ENCODE results near the gene DEFB125. TPM values are rescaled to one million over a fixed set of nuclear protein-coding genes. Genes with fewer than 3 reads are reported as not detected.

DEFB125 gene
- total RNA-seq, 1 experiment from 2014 or later, result not detected

GRCh38 chr20:62487-62886, 25.0 kb upstream of the DEFB125 start:
- intact Hi-C loops (cut with micrococcal nuclease), result no loop called here
- POLR2A ChIA-PET, result no interaction called here
- TF ChIP-seq CTCF (IDR thresholded peaks at IDR 0.05; ENCODE audit: unreplicated experiment), result no peak
- Mint-ChIP-seq H3K36me3 (ENCODE audit: insufficient read depth, unreplicated experiment) (no peaks in the 10 kb centered on the region), H3K4me3 (ENCODE audit: unreplicated experiment) (no peak overlapping the region), H3K27ac (ENCODE audit: low read depth, unreplicated experiment) (no peak overlapping the region), H3K4me1 (ENCODE audit: insufficient read depth, unreplicated experiment) (no peaks in the 10 kb centered on the region), H3K9me3 (ENCODE audit: unreplicated experiment) (no peaks in the 10 kb centered on the region), H3K27me3 (ENCODE audit: insufficient read depth, unreplicated experiment) (no peaks in the 10 kb centered on the region)
- CTCF ChIA-PET, result no interaction called here
- DNase-seq (ENCODE audit: unreplicated experiment), result no peak
- no TSS peak for BruUV-seq (replicated peaks)

- Mint-ChIP-seq H3K36me3 (ENCODE audit: insufficient read depth, unreplicated experiment) (no peaks in the 10 kb centered on the region), H3K4me3 (ENCODE audit: unreplicated experiment) (no peak overlapping the region), H3K9me3 (ENCODE audit: unreplicated experiment) (no peaks in the 10 kb centered on the region), H3K4me1 (ENCODE audit: insufficient read depth, unreplicated experiment) (no peaks in the 10 kb centered on the region), H3K27ac (ENCODE audit: low read depth, unreplicated experiment) (no peak overlapping the region), H3K27me3 (ENCODE audit: insufficient read depth, unreplicated experiment) (no peaks in the 10 kb centered on the region)
- DNase-seq (ENCODE audit: unreplicated experiment), result no peak
- POLR2A ChIA-PET, result no interaction called here
- CTCF ChIA-PET, result no interaction called here
- intact Hi-C loops (cut with micrococcal nuclease), result no loop called here
- BruUV-seq (replicated peaks), result no TSS peak
- TF ChIP-seq CTCF (IDR thresholded peaks at IDR 0.05; ENCODE audit: unreplicated experiment), result no peak
Measured at GRCh38 chr20:64026-64603, 23.4 kb upstream of the DEFB125 start.

- CTCF ChIA-PET, result no interaction called here
- no TSS peak for BruUV-seq (replicated peaks)
- TF ChIP-seq CTCF (IDR thresholded peaks at IDR 0.05; ENCODE audit: unreplicated experiment), result no peak
Measured at GRCh38 chr20:64766-65322, 22.6 kb upstream of the DEFB125 start.

GRCh38 chr20:77231-77630, 10.2 kb upstream of the DEFB125 start:
- Mint-ChIP-seq H3K27me3 (ENCODE audit: insufficient read depth, unreplicated experiment) (peaks cover 29% of the 10 kb centered on the region), H3K36me3 (ENCODE audit: insufficient read depth, unreplicated experiment) (no peaks in the 10 kb centered on the region), H3K4me3 (ENCODE audit: unreplicated experiment) (no peak overlapping the region), H3K4me1 (ENCODE audit: insufficient read depth, unreplicated experiment) (peaks cover 5% of the 10 kb centered on the region), H3K27ac (ENCODE audit: low read depth, unreplicated experiment) (no peak overlapping the region), H3K9me3 (ENCODE audit: unreplicated experiment) (peaks cover 13% of the 10 kb centered on the region)
- no peak for TF ChIP-seq CTCF (IDR thresholded peaks at IDR 0.05; ENCODE audit: unreplicated experiment)
- no TSS peak for BruUV-seq (replicated peaks)
- intact Hi-C loops (cut with micrococcal nuclease), result no loop called here
- DNase-seq (ENCODE audit: unreplicated experiment), result no peak
- ChIA-PET POLR2A (no interaction called here), CTCF (no interaction called here)

More at GRCh38 chr20:64766-65322, 22.6 kb upstream of the DEFB125 start:
- H3K9me3 Mint-ChIP-seq (ENCODE audit: unreplicated experiment), result no peaks in the 10 kb centered on the region
- DNase-seq (ENCODE audit: unreplicated experiment), result no peak
- POLR2A ChIA-PET, result no interaction called here
- no peaks in the 10 kb centered on the region for H3K36me3 Mint-ChIP-seq (ENCODE audit: insufficient read depth, unreplicated experiment)
- no peaks in the 10 kb centered on the region for H3K4me1 Mint-ChIP-seq (ENCODE audit: insufficient read depth, unreplicated experiment)
- H3K27me3 Mint-ChIP-seq (ENCODE audit: insufficient read depth, unreplicated experiment), result no peaks in the 10 kb centered on the region
- intact Hi-C loops (cut with micrococcal nuclease), result no loop called here
- no peak overlapping the region for H3K4me3 Mint-ChIP-seq (ENCODE audit: unreplicated experiment)
- no peak overlapping the region for H3K27ac Mint-ChIP-seq (ENCODE audit: low read depth, unreplicated experiment)
